Cortex of kidney (tissue), 1 donor: ENCODE results near the gene SAYSD1.

Experiments used
- DNase-seq: peaks from one replicate; lab custom pipeline; 2025; lab: John Stamatoyannopoulos, UW

The SAYSD1 gene

DNA sequence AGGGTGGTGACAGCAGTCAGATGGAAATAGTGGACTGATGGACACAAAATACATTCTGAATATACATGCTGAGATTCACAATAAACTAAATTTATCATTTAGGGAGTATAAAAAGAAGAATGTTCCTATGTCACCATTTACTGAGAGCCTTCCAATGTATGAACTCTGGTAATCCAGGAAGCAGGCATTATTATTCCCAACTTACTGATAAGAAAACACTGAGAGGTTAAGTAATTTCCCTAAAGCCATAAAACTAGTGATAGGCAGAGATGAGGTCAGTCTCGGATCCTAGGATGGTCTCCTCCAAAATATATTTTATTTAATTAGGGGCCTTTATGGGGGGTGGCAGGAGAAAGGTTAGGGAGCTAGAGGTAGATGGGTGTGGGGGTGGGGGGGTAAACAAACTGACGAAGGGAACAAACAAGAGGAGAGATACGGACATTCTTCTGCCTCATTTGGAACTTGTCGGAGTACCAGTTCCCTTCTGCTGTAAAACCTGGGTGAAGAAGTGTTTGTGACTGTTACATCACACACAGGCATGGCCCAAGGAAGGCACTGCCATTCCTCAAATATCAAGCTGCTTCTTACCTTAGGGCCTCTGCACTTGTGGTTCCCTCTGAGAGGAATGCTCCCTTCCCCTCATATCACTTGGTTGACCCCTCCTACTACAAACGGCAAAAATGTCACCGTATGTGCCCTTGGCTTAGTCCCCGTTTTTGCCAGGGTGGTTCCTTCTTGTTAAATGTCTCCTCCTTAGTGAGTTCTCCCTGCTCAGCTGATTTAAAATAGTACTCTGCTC is 6.7 kb downstream of the SAYSD1 start:
- DNase-seq, result no peak

DNA sequence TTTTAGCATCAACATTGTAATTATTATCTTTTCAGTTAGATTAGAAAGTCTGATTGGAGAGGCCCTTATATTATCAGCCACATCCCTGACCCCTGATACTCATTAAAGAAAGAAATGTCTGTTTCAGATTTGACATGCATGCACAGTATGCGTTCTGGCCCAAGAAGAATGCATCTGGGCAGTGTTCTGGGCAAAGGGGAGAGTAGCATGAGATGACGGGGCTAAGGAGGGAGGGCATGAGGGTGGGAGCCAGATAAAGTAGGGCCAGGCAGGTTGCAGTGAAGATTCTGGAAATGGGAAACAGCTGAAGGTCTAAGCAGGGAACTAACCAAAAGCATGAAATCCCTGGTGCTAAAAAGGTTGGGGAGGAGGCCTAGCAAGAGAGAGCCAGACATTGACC is 7.3 kb downstream of the SAYSD1 start:
- no peak for DNase-seq

DNA sequence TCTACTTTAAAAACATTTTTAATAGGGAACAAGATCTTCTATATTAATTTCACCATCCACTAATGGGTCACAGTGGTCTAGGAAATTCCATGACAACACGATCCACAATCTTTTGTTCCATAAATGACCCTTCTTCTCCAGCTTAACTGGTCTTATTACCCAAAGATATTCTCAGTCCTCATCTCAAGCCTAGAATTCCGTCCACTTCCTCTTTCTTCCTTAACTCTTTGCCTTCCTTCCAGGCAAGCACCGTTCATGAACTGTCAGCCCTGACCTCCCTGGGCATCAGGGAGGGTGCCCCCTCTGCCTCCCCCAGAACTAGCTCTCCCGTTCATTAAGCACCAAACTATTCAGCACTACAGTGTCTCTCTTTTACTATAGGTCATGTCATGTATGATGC is 8.0 kb downstream of the SAYSD1 start:
- DNase-seq, result no peak

DNA sequence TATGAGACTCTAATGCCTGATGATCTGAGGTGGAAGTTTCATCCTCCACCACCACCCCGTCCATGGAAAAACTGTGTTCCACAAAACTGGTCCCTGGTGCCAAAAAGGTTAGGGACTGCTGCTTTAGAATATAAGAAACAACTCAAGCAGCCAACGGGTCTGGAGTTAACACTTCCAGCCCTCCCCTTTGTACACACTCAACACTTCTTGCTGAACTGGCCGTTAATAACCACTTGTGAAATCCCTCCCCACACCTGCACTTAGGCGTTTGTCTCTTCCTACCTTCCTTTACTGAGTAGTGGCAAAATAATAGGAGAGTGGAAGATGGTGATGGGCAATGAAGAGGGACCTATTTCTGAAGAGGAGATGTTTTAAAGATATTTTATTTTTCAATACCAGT is 10.5 kb downstream of the SAYSD1 start:
- no peak for DNase-seq

DNA sequence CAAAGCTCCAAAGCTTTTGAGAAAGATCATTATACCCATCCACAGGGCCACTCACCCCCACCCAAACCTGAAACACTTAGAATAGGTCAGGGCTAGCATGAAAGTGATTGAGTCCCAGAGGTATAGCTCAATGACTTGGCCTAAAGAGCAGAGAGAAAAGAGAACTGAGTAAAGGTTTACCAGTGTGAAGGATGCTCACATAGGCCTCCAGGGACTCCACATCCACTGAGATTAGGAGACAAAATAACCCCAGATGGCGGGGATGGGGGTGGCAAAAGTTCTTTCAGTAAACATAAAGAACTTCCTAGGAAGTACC is 12.2 kb downstream of the SAYSD1 start:
- no peak for DNase-seq

DNA sequence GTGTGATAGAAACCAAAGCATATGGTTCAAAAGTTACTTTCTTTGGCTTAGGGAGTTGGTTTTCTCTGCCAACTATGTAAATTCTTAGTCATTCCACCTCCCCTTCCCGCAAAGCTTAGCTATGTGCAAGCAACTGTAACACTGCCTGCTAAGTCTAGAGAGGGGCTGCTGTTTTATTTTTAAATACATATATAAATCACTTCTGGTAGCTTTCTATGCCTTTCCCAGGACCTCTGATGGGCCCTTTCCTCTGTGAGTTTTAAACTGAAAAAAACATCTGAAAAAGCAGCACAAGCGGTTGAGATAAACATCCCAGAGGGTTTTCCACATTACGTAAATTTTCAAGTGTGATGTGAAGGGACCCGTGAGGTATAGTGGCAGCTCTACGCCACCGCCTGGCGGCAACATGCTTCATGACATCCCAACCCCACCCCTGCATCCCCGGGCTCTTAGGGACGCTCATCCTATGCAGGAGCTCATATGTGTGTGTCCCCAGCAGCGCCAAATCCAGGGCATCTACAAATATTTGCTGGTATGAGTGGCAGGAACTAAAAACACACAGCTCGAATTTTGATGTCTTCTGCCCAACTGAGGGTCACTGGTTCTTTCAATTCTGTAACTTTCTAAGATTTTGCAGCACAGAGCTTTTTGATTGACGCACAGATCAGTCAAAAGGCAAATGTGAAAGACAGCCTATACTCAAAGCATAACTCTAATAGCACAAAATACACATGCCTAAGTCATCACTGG is 12.7 kb downstream of the SAYSD1 start:
- DNase-seq, result no peak

DNA sequence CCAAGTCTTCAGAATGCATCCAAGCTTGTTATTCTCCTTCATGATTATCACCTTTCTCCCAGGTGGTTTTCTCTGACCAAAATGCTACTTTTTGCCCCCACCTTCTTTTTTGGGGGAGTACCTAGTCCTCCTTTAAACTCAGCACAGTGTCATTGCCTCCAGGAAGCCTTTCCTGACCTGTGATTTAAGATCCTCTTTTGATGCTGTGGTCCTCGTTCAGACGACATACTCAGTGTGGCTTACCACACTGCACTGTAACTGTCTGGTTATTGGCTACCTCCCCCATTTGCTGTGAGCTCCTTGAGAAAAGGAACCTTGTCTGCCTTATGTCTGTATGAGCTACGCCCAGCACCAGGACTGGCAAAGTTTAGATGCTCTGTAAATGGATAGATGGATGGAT is 14.6 kb downstream of the SAYSD1 start:
- DNase-seq, result no peak

DNA sequence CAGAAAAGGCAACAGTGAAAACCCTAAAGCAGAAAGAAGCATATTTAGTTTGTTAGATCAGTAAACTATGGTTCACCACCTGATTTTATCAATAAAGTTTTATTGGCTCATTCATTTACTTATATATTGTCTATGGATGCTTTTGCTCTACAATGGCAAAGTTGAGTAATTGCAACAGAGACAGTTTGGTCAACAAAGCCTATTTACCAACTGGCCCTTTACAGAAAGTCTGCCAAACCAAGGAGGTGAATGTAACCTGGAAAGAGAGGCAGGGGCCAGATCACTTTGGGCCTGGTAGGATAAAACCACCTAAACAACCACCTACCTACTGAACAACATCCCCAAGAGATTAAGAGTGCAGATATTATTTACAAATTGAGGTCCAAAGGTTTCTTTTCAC is 19.4 kb downstream of the SAYSD1 start:
- DNase-seq, result no peak

DNA sequence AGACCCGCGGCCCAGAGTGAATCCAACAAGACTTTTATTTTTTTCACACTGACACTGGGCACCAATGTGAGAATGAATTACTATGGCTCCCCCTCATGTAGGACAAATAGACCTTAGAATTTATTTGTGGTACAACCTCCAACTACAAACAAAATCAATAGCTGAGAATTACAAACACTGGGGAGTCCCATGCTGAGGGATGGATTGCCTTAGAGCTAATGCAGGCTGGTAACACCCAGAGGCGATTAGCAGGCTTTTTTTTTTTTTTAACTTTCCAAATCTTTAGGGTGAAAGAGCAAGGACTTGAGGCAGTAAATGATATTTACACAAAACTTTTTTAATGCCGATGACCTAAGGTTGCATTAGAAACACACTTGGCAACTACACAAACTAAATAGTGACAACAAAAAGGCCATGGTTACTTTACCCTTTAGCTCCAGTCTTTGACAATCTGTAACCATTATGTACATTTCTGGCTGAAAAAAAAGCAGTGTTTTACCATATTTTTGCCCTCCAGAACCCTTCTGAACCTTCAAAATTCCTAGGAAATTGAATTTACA is 21.8 kb downstream of the SAYSD1 start:
- DNase-seq, result no peak

DNA sequence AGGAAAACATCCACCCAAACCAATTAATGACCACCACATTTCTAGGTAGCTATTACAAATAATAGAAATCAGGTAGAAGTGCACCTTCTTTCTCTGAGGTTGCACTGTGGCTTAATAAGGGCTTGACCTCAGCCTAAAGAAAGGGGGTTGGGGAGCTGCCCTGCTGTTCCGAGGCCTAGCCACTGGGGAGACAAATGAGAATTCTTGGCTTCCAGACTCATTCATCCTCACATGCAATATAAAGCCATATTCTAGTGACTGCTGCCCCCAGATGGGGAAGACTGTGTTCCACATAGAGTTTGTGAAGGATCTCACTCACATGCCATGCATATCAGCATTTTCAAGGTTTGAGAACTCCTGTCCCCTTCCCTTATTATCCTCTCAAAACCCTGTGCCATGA is 22.9 kb downstream of the SAYSD1 start:
- no peak for DNase-seq

DNA sequence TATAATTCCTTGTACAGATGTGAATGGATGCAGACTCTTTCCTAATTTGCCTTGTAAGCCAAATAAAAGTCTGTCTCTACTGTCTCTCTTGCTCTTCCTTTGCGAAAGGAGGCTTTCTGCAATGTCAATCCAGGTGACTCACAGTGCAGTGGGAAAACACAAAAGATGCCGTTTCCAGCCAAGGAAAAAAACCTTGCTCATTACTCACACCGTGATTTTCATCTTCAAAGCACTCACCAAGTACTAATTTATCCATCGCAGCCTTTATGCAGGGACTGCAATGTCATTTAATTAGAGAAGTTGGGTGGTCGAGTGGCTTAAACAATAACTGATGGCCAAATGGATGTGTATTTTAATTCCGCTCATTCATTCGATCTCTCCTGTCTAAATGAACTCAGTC is 23.8 kb downstream of the SAYSD1 start:
- DNase-seq, result no peak

DNA sequence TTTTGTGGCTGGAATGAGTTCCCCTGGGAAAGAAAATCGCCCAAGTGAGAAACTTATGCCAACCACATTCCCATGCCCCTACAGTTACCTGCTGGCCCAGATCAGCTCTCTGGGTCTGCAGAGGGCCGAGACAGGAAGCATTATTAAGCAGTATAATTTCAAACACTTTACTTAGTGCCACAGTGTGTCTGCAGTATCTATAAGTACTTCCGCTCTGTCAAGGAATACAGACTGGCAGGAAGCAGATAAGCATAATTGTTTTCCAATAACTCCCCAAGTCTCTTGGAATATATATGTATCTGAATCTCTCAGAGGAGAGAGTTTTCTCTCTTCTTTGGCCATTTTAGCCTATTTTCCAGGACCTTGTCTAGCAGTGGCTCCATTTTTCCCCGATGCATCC is 24.9 kb downstream of the SAYSD1 start:
- no peak for DNase-seq

DNA sequence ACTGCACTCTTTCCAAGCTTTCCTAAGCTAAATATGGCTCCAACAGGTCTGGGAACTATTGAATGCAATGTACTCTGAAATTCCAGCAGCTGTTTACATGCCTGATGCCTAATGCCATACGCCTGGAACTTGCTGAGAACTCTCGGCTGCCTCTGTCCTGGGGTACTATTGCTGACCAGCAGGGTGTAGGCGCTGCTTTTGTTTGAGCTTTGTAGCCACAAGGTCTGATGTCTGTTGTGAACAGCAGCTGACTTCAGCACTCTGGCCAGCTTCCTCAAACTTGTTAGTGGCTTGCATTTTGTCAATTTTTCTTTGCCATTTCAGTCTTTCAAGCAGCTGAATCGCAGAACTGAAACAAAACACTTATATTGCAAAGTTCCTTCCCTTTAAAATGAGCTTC is 26.7 kb downstream of the SAYSD1 start:
- DNase-seq, result no peak

DNA sequence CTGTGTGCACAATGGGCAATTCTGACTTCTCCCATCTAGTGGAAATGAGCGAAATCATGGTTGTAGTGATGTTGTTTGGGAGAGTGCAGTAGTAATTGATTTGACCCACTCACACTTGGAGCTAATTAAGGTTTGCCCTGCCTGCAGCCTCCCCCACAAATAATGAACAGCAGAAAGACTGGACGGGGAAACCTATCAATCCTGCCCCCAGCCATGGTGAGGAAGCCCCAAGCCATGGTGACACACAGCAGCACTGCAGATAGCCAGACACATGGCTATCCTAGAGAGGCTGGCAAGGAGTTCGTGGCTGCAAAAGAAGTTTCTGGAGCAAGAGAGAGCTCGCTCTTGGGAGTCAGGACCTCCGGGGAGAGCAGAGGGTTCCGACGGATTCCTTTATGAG is 27.8 kb downstream of the SAYSD1 start:
- DNase-seq, result no peak

DNA sequence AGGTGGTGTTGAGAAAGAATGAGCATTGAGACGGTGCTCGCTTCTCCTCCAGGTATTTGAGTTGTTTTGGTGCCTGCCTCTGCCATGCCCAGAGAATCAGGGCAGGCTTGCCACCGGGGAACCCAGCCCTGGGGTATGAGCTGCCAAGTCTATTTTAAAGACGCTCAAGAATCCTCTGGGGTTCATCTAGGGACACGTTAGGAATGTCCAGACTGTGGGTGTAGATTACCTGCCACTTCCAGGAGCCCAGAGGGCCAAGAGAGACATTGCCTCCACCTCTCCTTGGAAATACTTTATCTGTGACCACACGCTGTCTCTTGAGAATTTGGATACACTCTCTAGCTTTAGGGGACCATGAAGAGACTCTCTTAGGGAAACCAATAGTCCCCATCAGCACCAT is 28.3 kb downstream of the SAYSD1 start:
- no peak for DNase-seq

DNA sequence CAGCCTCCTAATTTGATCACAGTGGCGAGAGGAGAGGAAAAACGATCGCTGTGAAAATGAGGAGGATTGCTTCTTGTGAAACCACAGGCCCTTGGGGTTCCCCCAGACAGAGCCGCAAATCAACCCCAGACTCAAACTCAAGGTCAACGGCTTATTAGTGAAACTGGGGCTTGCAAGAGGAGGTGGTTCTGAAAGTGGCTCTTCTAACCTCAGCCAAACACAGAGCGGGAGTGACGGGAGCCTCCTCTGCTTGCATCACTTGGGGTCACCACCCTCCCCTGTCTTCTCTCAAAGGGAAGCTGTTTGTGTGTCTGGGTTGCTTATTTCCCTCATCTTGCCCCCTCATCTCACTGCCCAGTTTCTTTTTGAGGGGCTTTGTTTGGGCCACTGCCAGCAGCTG is 28.7 kb downstream of the SAYSD1 start:
- DNase-seq, result no peak

DNA sequence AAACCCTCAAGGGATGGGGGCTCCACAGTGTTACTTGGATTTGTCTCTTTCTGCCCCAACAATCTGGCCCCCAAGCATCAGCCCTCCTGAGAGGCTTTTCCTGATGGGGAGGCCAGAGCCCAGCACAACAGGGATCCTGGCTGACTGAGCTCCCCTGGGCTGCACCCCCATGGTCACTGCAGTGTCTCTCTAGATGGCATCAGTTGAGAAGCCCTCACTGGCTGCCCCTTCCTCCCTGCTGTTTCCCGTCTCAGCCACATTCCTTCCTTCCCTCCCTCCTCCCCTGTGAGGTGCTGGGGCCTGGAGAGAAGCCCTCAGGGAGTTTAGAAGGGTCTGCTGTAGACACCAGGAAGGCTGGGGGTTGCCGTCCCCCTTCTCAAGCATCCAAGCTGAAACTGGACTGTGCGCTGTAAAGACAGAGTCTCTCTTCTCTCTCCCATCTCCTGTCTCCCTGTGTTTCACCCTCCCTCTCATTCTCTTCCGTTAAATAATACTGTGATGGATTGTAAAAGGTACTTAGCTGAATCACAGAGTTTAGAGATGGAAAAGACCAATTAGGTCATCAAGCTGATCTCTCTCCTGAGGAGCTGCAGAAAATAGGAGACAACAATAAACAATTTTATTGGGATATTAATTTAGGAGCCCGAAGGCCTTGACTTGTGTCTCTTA is 29.7 kb downstream of the SAYSD1 start:
- DNase-seq, result no peak

DNA sequence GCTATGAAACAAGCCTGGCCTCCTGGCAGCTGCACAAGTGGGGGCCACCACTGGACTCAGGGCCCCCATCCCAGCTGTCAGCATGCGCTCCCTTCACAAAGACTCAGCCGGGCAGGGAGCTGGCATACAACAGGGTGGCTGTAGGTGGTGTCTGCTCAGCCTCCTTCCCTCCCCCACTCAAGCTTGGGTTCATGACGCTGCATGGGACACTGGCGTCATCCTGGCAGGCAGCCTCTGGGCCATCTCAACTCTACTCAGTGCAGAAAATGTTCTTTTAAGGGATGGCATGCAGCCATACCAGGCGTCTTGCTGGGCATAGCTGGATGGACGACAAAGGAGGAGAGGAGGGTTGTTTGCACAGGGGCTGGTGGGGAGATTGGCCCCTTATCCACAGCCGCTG is 30.5 kb downstream of the SAYSD1 start:
- DNase-seq, result no peak

DNA sequence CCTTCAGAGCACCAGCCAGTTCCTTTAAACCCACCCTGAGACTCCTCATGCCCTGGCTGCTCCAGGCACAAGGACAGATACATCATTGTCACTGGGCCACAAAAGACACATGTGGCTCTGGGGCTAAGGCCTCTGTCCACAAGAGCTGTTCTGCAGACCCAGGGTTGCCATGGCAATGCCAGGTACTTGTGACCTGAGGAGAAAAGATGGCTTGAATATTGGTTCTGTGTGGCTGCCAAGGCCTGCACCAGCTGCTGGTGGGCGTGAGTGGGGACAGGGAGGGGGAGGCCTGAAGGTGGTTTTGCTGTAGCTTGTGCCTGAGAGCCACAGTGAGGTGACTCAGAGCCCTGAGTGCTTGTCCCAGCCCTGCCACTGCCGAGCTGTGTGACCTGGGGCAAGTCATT is 31.8 kb downstream of the SAYSD1 start:
- no peak for DNase-seq

DNA sequence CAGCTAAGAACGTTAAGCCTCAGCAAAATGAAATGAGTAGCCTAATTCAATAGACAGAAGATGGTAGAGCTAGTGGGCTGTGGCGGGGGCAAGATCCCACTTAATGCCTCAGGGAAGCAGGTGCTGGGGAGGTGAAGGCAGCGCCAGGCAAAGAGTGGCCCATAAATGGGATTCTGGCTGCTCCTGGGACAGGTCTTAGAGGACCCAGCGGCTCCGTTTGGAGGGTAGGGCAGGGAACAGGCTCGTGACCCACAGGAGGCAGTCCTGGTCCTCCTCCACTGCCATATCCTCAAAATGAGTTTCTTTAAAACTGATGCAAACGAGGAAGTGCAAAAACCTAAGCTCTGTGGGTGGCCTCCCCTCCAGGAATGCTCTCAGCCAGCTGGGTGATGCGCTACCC is 32.7 kb downstream of the SAYSD1 start:
- no peak for DNase-seq

DNA sequence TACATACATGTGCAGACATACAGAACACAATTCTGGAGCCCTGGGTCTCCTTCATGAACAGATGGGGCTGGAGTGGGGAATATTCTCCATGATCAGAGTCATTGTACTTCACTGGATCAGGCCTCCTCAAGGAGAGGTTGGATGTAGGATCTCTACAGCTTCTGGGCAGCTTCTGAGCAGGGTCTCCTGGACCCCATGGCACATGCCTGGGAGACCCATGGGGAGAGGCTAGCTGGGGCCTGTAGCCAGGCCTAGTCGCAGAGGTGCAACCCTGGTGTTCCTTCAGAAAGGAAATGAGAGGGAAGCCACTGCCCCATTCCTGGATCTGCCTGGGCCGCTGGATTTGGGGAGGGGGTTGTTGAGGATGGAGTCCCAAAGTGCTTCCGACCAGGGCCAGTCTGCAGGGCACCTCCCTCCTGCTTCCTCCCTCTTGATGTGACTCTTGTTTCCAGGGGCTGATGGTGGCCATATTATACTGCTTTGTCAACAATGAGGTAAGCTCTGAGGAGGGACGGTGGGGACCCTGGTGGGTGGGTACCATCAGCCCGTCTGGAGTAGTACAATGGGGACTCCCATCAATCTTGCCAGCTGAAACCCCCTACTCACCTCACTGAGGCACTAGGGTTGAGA is 34.6 kb downstream of the SAYSD1 start:
- no peak for DNase-seq
